ENCODE measurements around the gene CDC14B.
"Not testable (repeated sequence)": the region's sequence is repeated elsewhere in the genome, so short reads cannot be mapped to it uniquely, and the experiment has no call there.

DNA sequence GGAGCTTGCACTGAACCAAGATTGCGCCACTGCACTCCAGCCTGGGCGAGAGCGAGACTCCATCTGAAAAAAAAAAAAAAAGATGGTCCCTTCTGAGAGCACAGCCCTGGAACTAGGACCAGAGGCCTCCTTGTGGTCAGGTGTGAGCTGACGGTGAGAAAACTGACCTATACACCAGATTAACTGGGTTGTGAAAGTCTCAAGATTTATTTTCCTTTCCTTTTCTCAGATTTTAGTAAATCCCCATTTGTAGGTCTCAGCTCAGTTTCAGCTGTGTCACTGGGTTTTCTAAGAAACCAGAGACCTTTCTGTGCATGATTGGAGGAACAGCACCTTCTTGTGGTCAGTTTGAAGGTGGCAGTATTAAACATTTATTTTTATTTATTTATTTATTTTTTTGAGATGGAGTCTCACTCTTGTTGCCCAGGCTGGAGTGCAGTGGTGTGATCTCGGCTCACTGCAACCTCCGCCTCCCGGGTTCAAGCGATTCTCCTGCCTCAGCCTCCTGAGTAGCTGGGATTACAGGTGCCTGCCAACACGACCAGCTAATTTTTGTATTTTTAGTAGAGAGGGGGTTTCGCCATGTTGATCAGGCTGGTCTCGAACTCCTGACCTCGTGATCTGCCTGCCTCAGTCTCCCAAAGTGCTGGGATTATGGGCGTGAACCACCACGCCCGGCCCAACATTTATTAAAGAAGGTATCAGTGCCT is 47.2 kb upstream of the CDC14B start:
- TF ChIP-seq RAD21 (IDR thresholded peaks at IDR 0.05; ENCODE audit: low read depth): peak; percentile 79
- not testable (repeated sequence) for TF ChIP-seq EGR1 (IDR thresholded peaks at IDR 0.05); CREB1 (IDR thresholded peaks at IDR 0.05; ENCODE audit: low read depth); TCF12 (IDR thresholded peaks at IDR 0.05; ENCODE audit: low read depth); EP300 (IDR thresholded peaks at IDR 0.05; ENCODE audit: borderline replicate concordance); FOXM1 (IDR thresholded peaks at IDR 0.05; ENCODE audit: borderline replicate concordance, low read depth); TAF1 (IDR thresholded peaks at IDR 0.05; ENCODE audit: low read depth); TEAD4 (IDR thresholded peaks at IDR 0.05); CEBPB (IDR thresholded peaks at IDR 0.05); ZBTB7A (IDR thresholded peaks at IDR 0.05; ENCODE audit: low read depth); NFIC (IDR thresholded peaks at IDR 0.05)
- TF ChIP-seq, protein P1, sequence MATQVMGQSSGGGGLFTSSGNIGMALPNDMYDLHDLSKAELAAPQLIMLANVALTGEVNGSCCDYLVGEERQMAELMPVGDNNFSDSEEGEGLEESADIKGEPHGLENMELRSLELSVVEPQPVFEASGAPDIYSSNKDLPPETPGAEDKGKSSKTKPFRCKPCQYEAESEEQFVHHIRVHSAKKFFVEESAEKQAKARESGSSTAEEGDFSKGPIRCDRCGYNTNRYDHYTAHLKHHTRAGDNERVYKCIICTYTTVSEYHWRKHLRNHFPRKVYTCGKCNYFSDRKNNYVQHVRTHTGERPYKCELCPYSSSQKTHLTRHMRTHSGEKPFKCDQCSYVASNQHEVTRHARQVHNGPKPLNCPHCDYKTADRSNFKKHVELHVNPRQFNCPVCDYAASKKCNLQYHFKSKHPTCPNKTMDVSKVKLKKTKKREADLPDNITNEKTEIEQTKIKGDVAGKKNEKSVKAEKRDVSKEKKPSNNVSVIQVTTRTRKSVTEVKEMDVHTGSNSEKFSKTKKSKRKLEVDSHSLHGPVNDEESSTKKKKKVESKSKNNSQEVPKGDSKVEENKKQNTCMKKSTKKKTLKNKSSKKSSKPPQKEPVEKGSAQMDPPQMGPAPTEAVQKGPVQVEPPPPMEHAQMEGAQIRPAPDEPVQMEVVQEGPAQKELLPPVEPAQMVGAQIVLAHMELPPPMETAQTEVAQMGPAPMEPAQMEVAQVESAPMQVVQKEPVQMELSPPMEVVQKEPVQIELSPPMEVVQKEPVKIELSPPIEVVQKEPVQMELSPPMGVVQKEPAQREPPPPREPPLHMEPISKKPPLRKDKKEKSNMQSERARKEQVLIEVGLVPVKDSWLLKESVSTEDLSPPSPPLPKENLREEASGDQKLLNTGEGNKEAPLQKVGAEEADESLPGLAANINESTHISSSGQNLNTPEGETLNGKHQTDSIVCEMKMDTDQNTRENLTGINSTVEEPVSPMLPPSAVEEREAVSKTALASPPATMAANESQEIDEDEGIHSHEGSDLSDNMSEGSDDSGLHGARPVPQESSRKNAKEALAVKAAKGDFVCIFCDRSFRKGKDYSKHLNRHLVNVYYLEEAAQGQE (IDR thresholded peaks at IDR 0.05; ENCODE audit: low read depth): not testable (repeated sequence)
- TF ChIP-seq, protein P2, sequence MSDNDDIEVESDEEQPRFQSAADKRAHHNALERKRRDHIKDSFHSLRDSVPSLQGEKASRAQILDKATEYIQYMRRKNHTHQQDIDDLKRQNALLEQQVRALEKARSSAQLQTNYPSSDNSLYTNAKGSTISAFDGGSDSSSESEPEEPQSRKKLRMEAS (IDR thresholded peaks at IDR 0.05): not testable (repeated sequence)
